ENCODE measurements around the gene ZNF524. TPM values are rescaled to one million over a fixed set of nuclear protein-coding genes. Genes with fewer than 3 reads are reported as not detected.

ZNF524 gene
- total and polyA plus RNA-seq, 10 of the 15 experiments (the other 5 are each of a cell fraction or from before 2014, with no cell fraction given), result 0.47 to 18.6 (median 12.4) TPM; not detected in 1

GRCh38 chr19:55559684-55560083, 40.4 kb upstream of the ZNF524 start:
- no peaks in the 10 kb centered on the region for H4K20me1 ChIP-seq (ENCODE audit: control insufficient read depth, insufficient read depth)
- H3K4me2 ChIP-seq (ENCODE audit: control insufficient read depth, insufficient read depth), result no peak overlapping the region
- WGBS (ENCODE audit: insufficient coverage, insufficient replicate concordance, low lambda C conversion rate, missing lambda C conversion rate), result 47% methylated on average over 9 of the region's 9 CpGs
- ChIA-PET RAD21 (ENCODE audit: unreplicated experiment) (no interaction called here), CTCF (no interaction called here), SMC1A (ENCODE audit: uncharacterized antibody, unreplicated experiment) (no interaction called here), POLR2A (no interaction called here)
- no peaks in the 10 kb centered on the region for H3K9me3 ChIP-seq (replicated peaks; ENCODE audit: control insufficient read depth, insufficient read depth, low read length)
- no peak overlapping the region for H2AFZ ChIP-seq (ENCODE audit: control insufficient read depth, low read depth, low read length)
- no peak overlapping the region for H3K27ac ChIP-seq (ENCODE audit: control insufficient read depth, insufficient read depth)
- H3K4me3 ChIP-seq, result no peak overlapping the region
- H3K36me3 ChIP-seq (ENCODE audit: control insufficient read depth in 2 of 2, insufficient read depth in 2 of 2, low read length in 1 of 2), result no peaks in the 10 kb centered on the region
- no TSS peak for BruUV-seq (replicated peaks)
- no peak for DNase-seq (ENCODE audit: low read depth, low spot score)
- intact Hi-C loops (cut with micrococcal nuclease; ENCODE audit: unreplicated experiment), result no loop called here
- FAIRE-seq, result no peak
- no peak for ATAC-seq
- TF ChIP-seq NRF1 (conservative IDR thresholded peaks at IDR 0.05; ENCODE audit: low read depth, low read length) (no peak), NR2C1 (IDR thresholded peaks at IDR 0.05) (no peak), ESRRA (IDR thresholded peaks at IDR 0.05; ENCODE audit: low read length) (no peak), CHD2 (IDR thresholded peaks at IDR 0.05; ENCODE audit: borderline replicate concordance, low read depth, low read length) (no peak), RFX5 (IDR thresholded peaks at IDR 0.05; ENCODE audit: low read depth, low read length) (no peak), FOS (IDR thresholded peaks at IDR 0.05; ENCODE audit: borderline replicate concordance, extremely low read depth, insufficient read length) (no peak), BCL11A (IDR thresholded peaks at IDR 0.05; ENCODE audit: low read depth, low read length) (no peak)
- TF ChIP-seq, protein P1, sequence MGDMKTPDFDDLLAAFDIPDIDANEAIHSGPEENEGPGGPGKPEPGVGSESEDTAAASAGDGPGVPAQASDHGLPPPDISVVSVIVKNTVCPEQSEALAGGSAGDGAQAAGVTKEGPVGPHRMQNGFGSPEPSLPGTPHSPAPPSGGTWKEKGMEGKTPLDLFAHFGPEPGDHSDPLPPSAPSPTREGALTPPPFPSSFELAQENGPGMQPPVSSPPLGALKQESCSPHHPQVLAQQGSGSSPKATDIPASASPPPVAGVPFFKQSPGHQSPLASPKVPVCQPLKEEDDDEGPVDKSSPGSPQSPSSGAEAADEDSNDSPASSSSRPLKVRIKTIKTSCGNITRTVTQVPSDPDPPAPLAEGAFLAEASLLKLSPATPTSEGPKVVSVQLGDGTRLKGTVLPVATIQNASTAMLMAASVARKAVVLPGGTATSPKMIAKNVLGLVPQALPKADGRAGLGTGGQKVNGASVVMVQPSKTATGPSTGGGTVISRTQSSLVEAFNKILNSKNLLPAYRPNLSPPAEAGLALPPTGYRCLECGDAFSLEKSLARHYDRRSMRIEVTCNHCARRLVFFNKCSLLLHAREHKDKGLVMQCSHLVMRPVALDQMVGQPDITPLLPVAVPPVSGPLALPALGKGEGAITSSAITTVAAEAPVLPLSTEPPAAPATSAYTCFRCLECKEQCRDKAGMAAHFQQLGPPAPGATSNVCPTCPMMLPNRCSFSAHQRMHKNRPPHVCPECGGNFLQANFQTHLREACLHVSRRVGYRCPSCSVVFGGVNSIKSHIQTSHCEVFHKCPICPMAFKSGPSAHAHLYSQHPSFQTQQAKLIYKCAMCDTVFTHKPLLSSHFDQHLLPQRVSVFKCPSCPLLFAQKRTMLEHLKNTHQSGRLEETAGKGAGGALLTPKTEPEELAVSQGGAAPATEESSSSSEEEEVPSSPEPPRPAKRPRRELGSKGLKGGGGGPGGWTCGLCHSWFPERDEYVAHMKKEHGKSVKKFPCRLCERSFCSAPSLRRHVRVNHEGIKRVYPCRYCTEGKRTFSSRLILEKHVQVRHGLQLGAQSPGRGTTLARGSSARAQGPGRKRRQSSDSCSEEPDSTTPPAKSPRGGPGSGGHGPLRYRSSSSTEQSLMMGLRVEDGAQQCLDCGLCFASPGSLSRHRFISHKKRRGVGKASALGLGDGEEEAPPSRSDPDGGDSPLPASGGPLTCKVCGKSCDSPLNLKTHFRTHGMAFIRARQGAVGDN (IDR thresholded peaks at IDR 0.05), result no peak
- no peaks in the 10 kb centered on the region for H3K27me3 ChIP-seq (replicated peaks in 1 of 2; ENCODE audit: control insufficient read depth in 2 of 2, insufficient read depth in 2 of 2, low read length in 1 of 2)
- no peaks in the 10 kb centered on the region for H3K4me1 ChIP-seq (ENCODE audit: control insufficient read depth, insufficient read depth, low read length)
- no peak overlapping the region for H3K9ac ChIP-seq (ENCODE audit: control insufficient read depth, insufficient read depth, low read length)
- H3K79me2 ChIP-seq (ENCODE audit: control insufficient read depth, insufficient read depth, low read length), result no peaks in the 10 kb centered on the region
- in situ Hi-C loops (cut with MboI), result no loop called here

All from GM12878 (cell line).